Measurements from ENCODE around the gene HOXB13. TPM values are rescaled to one million over a fixed set of nuclear protein-coding genes. Genes with fewer than 3 reads are reported as not detected.
A peak's percentile ranks its signal among the peaks of the same experiment; 100 is the strongest.
"Not testable (repeated sequence)": the region's sequence is repeated elsewhere in the genome, so short reads cannot be mapped to it uniquely, and the experiment has no call there.

The HOXB13 gene
- total RNA-seq, 1 experiment from 2014 or later: 0.80 TPM

GRCh38 chr17:48726916-48727286 lies 1.6 kb downstream of the HOXB13 start:
- no peak for DNase-seq (ENCODE audit: low read depth)

GRCh38 chr17:48726114-48726915 lies 2.2 kb downstream of the HOXB13 start:
- no peak for DNase-seq (ENCODE audit: low read depth)

- no peak for DNase-seq (ENCODE audit: low read depth)
Measured at GRCh38 chr17:48725288-48726064, 3.1 kb downstream of the HOXB13 start.

- no peak for DNase-seq (ENCODE audit: low read depth)
Measured at GRCh38 chr17:48725004-48725287, 3.6 kb downstream of the HOXB13 start.

GRCh38 chr17:48724251-48725003 lies 4.1 kb downstream of the HOXB13 start:
- peak; percentile 67 for DNase-seq (ENCODE audit: low read depth)

GRCh38 chr17:48723423-48724250 lies 4.9 kb downstream of the HOXB13 start:
- DNase-seq (ENCODE audit: low read depth): no peak

- no peak for DNase-seq (ENCODE audit: low read depth)
Measured at GRCh38 chr17:48722915-48723422, 5.6 kb downstream of the HOXB13 start, which contains the start of gene PRAC2. Gene PRAC2 (plus strand): TSS chr17:48723185. CDS start chr17:48724411, 1,226 bp downstream.

- no peak for DNase-seq (ENCODE audit: low read depth)
Measured at GRCh38 chr17:48722201-48722907, 6.2 kb downstream of the HOXB13 start, which contains the start of gene PRAC1. Gene PRAC1 (minus strand): TSS chr17:48722518. CDS start chr17:48722392, 126 bp downstream.

GRCh38 chr17:48721009-48721402 lies 7.5 kb downstream of the HOXB13 start:
- DNase-seq (ENCODE audit: low read depth): no peak

- DNase-seq (ENCODE audit: low read depth): no peak
Measured at GRCh38 chr17:48720266-48721008, 8.1 kb downstream of the HOXB13 start.

- no peak for DNase-seq (ENCODE audit: low read depth)
Measured at GRCh38 chr17:48719642-48720265, 8.8 kb downstream of the HOXB13 start.

GRCh38 chr17:48718761-48719641 lies 9.5 kb downstream of the HOXB13 start:
- DNase-seq (ENCODE audit: low read depth): no peak

- DNase-seq (ENCODE audit: low read depth): no peak
Measured at GRCh38 chr17:48718227-48718760, 10.3 kb downstream of the HOXB13 start.

GRCh38 chr17:48717367-48718226 lies 11.0 kb downstream of the HOXB13 start:
- DNase-seq (ENCODE audit: low read depth): no peak

GRCh38 chr17:48716549-48716948 lies 12.0 kb downstream of the HOXB13 start:
- DNase-seq (ENCODE audit: low read depth): not testable (repeated sequence)

GRCh38 chr17:48715496-48716399 lies 12.8 kb downstream of the HOXB13 start:
- DNase-seq (ENCODE audit: low read depth): peak; percentile 8

Measured in LHCN-M2 (cell line).